Caco-2 (cell line): ENCODE data around the gene SNX6. TPM values are rescaled to one million over a fixed set of nuclear protein-coding genes. Genes with fewer than 3 reads are reported as not detected.

Experiments used
- Bru-seq: library from RNA; stranded (reverse); fragments of 400-500 nt; gene quantifications from one replicate; lab custom pipeline; 2021; lab: Mats Ljungman, UMichigan
- BruChase-seq, 2 experiments: library from RNA; stranded (reverse); fragments of 400-500 nt; gene quantifications; one replicate each; lab custom pipeline; 2021; lab: Mats Ljungman, UMichigan
- BruUV-seq: library from RNA; stranded (reverse); fragments of 400-500 nt; replicated peaks from 2 replicates; lab custom pipeline; 2021; lab: Mats Ljungman, UMichigan
- CTCF ChIA-PET: fragments of 300-600 bp; sonication (Branson Sonifier 250); formaldehyde crosslinking; loops from one replicate; lab custom pipeline; 2022; ENCODE audit warnings: antibody characterized with exemption; lab: Charles Lee
- POLR2A ChIA-PET: fragments of 300-600 bp; sonication (Branson Sonifier 250); formaldehyde crosslinking; loops from one replicate; lab custom pipeline; 2022; ENCODE audit warnings: antibody characterized with exemption; lab: Charles Lee
- DNase-seq, 2 experiments: peaks; one replicate each; pipeline versions ENCODE4 v3.0.0 to v3.0.0-alpha.2; 2020 to 2022
- H3K27me3 ChIP-seq: replicated peaks from 2 replicates; pipeline ENCODE4 v1.6.0; 2011; ENCODE audit warnings: low read length; ENCODE audit not compliant: control insufficient read depth, insufficient read depth
- H3K36me3 ChIP-seq: 2 replicates; pipeline ENCODE4 v1.5.1; 2011; ENCODE audit warnings: low read length; ENCODE audit not compliant: control insufficient read depth, insufficient read depth
- H3K4me1 ChIP-seq: fragments of 250-450 bp; sonication (Bioruptor Pico); 2 replicates; pipeline ENCODE4 v1.5.1; 2020; ENCODE audit warnings: mild to moderate bottlenecking
- H3K4me3 ChIP-seq: 2 replicates; pipeline ENCODE4 v1.5.1; 2011; ENCODE audit warnings: low read depth, mild to moderate bottlenecking, control low read depth, low read length
- H3K9me3 ChIP-seq: fragments of 250-450 bp; sonication (Bioruptor Pico); 2 replicates; pipeline ENCODE4 v1.5.1; 2020; ENCODE audit warnings: mild to moderate bottlenecking, moderate library complexity
- H3K27ac Mint-ChIP-seq: one replicate; pipeline ENCODE4 v1.8.0; 2022; ENCODE audit warnings: mixed read lengths; ENCODE audit not compliant: unreplicated experiment
- H3K27me3 Mint-ChIP-seq: one replicate; pipeline ENCODE4 v1.8.0; 2022; ENCODE audit warnings: mixed read lengths; ENCODE audit not compliant: insufficient read depth, unreplicated experiment
- H3K36me3 Mint-ChIP-seq: one replicate; pipeline ENCODE4 v1.8.0; 2022; ENCODE audit warnings: mild to moderate bottlenecking, mixed read lengths; ENCODE audit not compliant: insufficient read depth, unreplicated experiment
- H3K4me1 Mint-ChIP-seq: one replicate; pipeline ENCODE4 v1.8.0; 2022; ENCODE audit warnings: low read depth, mixed read lengths; ENCODE audit not compliant: unreplicated experiment
- H3K4me3 Mint-ChIP-seq: one replicate; pipeline ENCODE4 v1.8.0; 2022; ENCODE audit warnings: mild to moderate bottlenecking, moderate library complexity, mixed read lengths; ENCODE audit not compliant: unreplicated experiment
- H3K9me3 Mint-ChIP-seq: one replicate; pipeline ENCODE4 v1.8.0; 2022; ENCODE audit warnings: mixed read lengths; ENCODE audit not compliant: unreplicated experiment
- intact Hi-C: fragments of 100-400 bp; cut with micrococcal nuclease; formaldehyde crosslinking; loops from one replicate; pipeline ENCODE4 v1.10.0; 2022; ENCODE audit not compliant: unreplicated experiment
- long read RNA-seq: library from polyadenylated mRNA; stranded (forward); transcript quantifications from one replicate; pipeline ENCODE4 v2.0.0, GENCODE V29; 2022
- total RNA-seq: library from RNA; stranded (reverse); gene quantifications from 2 replicates; pipeline ENCODE4 v1.2.3, GENCODE V29; 2022
- TF ChIP-seq, protein P1 (sequence below), 2 experiments: fragments of 200-600 bp in 1 of 2; IDR thresholded peaks; 1 replicate in 1 of 2; 2 replicates in 1 of 2; pipeline versions ENCODE4 v1.5.1 to v1.8.0; 2011 to 2022; ENCODE audit warnings: antibody characterized with exemption in 1 of 2, control low read depth in 1 of 2, inconsistent platforms in 1 of 2, low read depth in 1 of 2, low read length in 1 of 2, mild to moderate bottlenecking in 1 of 2, moderate library complexity in 1 of 2; ENCODE audit not compliant: insufficient read depth in 1 of 2, severe bottlenecking in 1 of 2, unreplicated experiment in 1 of 2

The SNX6 gene
- total RNA-seq = 105 and 106 TPM in 2 replicates
- Bru-seq, nascent RNA = percentile 77 among the genes with signal in this experiment
- BruChase-seq, experiment 1, labeled RNA remaining after a 2-hour chase = percentile 79 among the genes with signal in this experiment
- BruChase-seq, experiment 2, labeled RNA remaining after a 6-hour chase = percentile 90 among the genes with signal in this experiment
- long read RNA-seq, transcript SNX6-201 (14 exons, 2,001 nt) = major isoform, 255 of 321 reads
- long read RNA-seq, transcript SNX6-202 (13 exons, 3,398 nt) = minor isoform, 27 of 321 reads
- long read RNA-seq, partial matches to known transcripts = 10 of 321 reads
- long read RNA-seq, other reads (novel, unspliced or antisense) = 29 of 321 reads

DNA sequence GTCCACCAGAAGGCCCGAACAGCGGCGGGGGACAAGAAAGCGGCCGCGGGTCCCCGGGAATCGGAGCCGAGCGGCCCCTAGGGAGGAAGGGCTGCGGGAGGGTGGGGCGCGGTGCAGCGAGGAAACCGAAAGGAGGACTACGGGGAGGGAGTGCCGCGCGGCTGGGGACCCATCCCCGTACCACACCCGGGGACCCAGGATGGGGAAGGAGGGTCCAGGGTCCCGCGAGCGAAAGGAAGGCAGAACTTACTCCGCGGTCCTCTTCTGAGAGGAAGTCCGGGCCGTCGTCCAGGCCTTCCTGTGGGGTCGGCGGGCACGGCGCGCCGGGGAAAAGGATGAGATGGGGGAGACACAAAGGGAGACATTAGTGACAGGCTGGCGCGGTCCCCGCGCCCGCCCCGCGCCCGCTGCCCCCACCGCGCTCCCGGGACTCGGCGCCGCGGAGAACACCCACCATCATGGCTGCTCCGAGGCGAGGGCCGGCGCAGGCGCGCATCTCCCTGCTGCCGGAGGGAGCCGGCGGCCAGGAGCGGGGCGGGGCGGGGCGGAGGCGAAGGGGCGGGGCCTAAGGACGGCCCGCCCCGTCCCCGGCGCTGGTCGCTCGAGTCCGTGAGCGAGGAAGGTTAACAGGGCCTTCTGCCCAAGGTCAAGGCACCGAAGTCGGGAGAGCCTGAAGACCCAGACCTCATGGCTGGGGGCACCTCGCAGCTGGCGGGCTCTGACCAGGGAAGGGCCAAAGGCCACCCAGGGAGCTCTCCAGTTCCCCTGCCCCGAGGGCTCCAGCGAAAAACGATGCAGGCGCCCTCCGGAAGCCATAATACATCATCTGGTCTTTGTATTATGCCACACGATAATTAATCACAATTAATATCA lies at the start of gene SNX6:
TSS of gene SNX6 (minus strand) at position 492 of the 873 bp plus-strand sequence. CDS start at position 460, 32 bp downstream.
- ChIA-PET CTCF (interaction anchor here (0.6 kb wide), 1 partner anchor 19 kb away, joined by 3 read pairs; no protein-coding TSS in a partner anchor), POLR2A (interaction anchor here (1.2 kb wide), 1 partner anchor 21 kb away, joined by 3 read pairs; no protein-coding TSS in a partner anchor)
- no peaks in the 10 kb centered on the region for H3K4me1 Mint-ChIP-seq
- Histone ChIP-seq H3K9me3 (no peaks in the 10 kb centered on the region), H3K4me3 (peak within 1 kb of the TSS; percentile 89), H3K4me1 (peaks cover 6% of the 10 kb centered on the region; the same call in 1 of the 2 replicates), H3K36me3 (no peaks in the 10 kb centered on the region), H3K27me3 (no peaks in the 10 kb centered on the region)
- H3K9me3 Mint-ChIP-seq = peaks cover 10% of the 10 kb centered on the region
- TF ChIP-seq, protein P1, sequence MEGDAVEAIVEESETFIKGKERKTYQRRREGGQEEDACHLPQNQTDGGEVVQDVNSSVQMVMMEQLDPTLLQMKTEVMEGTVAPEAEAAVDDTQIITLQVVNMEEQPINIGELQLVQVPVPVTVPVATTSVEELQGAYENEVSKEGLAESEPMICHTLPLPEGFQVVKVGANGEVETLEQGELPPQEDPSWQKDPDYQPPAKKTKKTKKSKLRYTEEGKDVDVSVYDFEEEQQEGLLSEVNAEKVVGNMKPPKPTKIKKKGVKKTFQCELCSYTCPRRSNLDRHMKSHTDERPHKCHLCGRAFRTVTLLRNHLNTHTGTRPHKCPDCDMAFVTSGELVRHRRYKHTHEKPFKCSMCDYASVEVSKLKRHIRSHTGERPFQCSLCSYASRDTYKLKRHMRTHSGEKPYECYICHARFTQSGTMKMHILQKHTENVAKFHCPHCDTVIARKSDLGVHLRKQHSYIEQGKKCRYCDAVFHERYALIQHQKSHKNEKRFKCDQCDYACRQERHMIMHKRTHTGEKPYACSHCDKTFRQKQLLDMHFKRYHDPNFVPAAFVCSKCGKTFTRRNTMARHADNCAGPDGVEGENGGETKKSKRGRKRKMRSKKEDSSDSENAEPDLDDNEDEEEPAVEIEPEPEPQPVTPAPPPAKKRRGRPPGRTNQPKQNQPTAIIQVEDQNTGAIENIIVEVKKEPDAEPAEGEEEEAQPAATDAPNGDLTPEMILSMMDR (IDR thresholded peaks at IDR 0.05; ENCODE audit: insufficient read depth in 1 of 2, low read depth in 1 of 2, low read length in 1 of 2, severe bottlenecking in 1 of 2, unreplicated experiment in 1 of 2) = no peak
- peak within 1 kb of the TSS; percentile 77 for H3K27ac Mint-ChIP-seq
- BruUV-seq = no TSS peak
- DNase-seq = peak; percentile 81 to 86
- no peaks in the 10 kb centered on the region for H3K27me3 Mint-ChIP-seq
- intact Hi-C loops = loop anchor here (2.0 kb wide), 1 partner anchor 21 kb away; no protein-coding TSS in a partner anchor
- peak within 1 kb of the TSS; percentile 99 for H3K4me3 Mint-ChIP-seq
- H3K36me3 Mint-ChIP-seq = peaks cover 25% of the 10 kb centered on the region

DNA sequence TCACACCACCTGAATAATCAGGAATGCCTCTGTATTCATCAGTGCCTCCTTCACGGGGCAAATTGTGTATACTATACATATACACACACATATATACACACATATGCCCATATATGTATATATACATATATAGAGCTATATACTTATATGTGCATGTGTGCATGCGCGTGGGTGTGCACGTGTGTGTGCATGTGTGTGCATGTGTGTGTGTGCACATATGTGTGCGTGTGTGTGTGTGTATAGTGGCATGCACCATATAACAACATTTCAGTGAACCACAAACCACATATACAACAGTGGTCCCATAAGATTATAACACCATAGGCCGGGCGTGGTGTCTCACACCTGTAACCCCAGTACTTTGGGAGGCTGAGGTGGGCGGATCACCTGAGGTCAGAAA lies 48.8 kb upstream of the SNX6 start:
- Mint-ChIP-seq H3K4me3 (no peak overlapping the region), H3K36me3 (no peaks in the 10 kb centered on the region), H3K9me3 (no peaks in the 10 kb centered on the region), H3K27ac (no peak overlapping the region), H3K4me1 (no peaks in the 10 kb centered on the region), H3K27me3 (no peaks in the 10 kb centered on the region)
- DNase-seq = no peak
- no peaks in the 10 kb centered on the region for H3K36me3 ChIP-seq
- ChIA-PET CTCF (no interaction called here), POLR2A (no interaction called here)
- H3K4me1 ChIP-seq = no peaks in the 10 kb centered on the region
- intact Hi-C loops = loop anchor here (10.0 kb wide), 2 partner anchors 196 to 736 kb away; partner anchors contain the start of gene BAZ1A
- TF ChIP-seq, protein P1 (IDR thresholded peaks at IDR 0.05; ENCODE audit: insufficient read depth in 1 of 2, low read depth in 1 of 2, low read length in 1 of 2, severe bottlenecking in 1 of 2, unreplicated experiment in 1 of 2) = no peak
- no peaks in the 10 kb centered on the region for H3K27me3 ChIP-seq
- no TSS peak for BruUV-seq
- H3K9me3 ChIP-seq = no peaks in the 10 kb centered on the region
- no peak overlapping the region for H3K4me3 ChIP-seq

DNA sequence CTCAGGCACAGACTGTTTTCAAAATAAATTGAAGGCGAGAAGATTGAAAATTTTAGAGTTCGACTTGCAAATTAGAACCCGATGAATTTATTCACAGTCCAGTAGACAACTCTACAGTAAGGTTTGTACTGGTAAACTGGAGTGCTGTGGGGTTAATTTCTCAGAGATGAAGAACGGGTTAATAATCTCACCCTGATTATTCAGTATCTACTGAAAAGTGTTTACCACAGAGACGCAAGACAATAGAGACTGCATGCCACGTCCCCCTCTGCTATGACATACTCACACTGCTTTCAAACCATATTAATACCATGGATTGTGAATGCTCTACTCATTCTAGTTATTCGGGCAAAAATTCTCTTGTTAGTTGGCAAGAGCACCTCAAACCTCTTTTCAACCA lies 48.4 kb upstream of the SNX6 start:
- Histone ChIP-seq H3K4me1 (no peaks in the 10 kb centered on the region), H3K27me3 (no peaks in the 10 kb centered on the region), H3K4me3 (no peak overlapping the region), H3K36me3 (no peaks in the 10 kb centered on the region), H3K9me3 (no peaks in the 10 kb centered on the region)
- Mint-ChIP-seq H3K4me1 (no peaks in the 10 kb centered on the region), H3K27me3 (no peaks in the 10 kb centered on the region), H3K27ac (no peak overlapping the region), H3K36me3 (no peaks in the 10 kb centered on the region), H3K4me3 (no peak overlapping the region), H3K9me3 (no peaks in the 10 kb centered on the region)
- TF ChIP-seq, protein P1 (IDR thresholded peaks at IDR 0.05; ENCODE audit: insufficient read depth in 1 of 2, low read depth in 1 of 2, low read length in 1 of 2, severe bottlenecking in 1 of 2, unreplicated experiment in 1 of 2) = no peak
- ChIA-PET CTCF (no interaction called here), POLR2A (no interaction called here)
- BruUV-seq = no TSS peak
- intact Hi-C loops = loop anchor here (10.0 kb wide), 2 partner anchors 196 to 736 kb away; partner anchors contain the start of gene BAZ1A
- no peak for DNase-seq
